ENCODE data around the gene PAXIP1.
"Not testable (repeated sequence)": the region's sequence is repeated elsewhere in the genome, so short reads cannot be mapped to it uniquely, and the experiment has no call there.

Gene PAXIP1

GRCh38 chr7:155003092-155003375 is at the start of gene PAXIP1:
Gene PAXIP1, minus strand, starts transcription at chr7:155003124. Its CDS starts 195 bp downstream, at chr7:155002929.
- H3K27ac ChIP-seq: peak within 1 kb of the TSS; percentile 96
- no peak for TF ChIP-seq ZFX (IDR thresholded peaks at IDR 0.05)
- TF ChIP-seq, protein P1, sequence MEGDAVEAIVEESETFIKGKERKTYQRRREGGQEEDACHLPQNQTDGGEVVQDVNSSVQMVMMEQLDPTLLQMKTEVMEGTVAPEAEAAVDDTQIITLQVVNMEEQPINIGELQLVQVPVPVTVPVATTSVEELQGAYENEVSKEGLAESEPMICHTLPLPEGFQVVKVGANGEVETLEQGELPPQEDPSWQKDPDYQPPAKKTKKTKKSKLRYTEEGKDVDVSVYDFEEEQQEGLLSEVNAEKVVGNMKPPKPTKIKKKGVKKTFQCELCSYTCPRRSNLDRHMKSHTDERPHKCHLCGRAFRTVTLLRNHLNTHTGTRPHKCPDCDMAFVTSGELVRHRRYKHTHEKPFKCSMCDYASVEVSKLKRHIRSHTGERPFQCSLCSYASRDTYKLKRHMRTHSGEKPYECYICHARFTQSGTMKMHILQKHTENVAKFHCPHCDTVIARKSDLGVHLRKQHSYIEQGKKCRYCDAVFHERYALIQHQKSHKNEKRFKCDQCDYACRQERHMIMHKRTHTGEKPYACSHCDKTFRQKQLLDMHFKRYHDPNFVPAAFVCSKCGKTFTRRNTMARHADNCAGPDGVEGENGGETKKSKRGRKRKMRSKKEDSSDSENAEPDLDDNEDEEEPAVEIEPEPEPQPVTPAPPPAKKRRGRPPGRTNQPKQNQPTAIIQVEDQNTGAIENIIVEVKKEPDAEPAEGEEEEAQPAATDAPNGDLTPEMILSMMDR (conservative IDR thresholded peaks at IDR 0.05): no peak

DNA sequence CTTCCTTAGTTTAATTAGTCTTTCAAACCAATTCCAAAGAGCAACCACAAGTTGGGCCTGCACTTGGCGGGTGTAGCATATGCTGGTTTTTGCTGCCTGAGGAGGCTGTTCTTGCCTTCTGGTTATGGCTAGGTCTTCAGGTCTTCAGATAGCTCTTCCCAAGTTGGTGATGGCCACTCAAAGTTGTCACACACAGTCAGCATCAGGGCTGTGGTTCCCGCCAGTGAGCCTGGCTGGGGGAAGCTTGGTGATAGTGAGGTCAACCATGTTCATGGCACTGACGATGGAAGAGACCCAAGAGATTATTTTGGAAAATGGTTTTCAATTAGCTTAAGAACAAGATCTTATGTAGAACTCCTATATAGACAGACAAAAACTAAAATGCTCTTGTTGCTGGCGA is 48.4 kb upstream of the PAXIP1 start:
- no peak for TF ChIP-seq ZFX (IDR thresholded peaks at IDR 0.05)
- TF ChIP-seq, protein P1 (conservative IDR thresholded peaks at IDR 0.05): no peak
- no peak overlapping the region for H3K27ac ChIP-seq

GRCh38 chr7:155048006-155048405 is 45.1 kb upstream of the PAXIP1 start:
- TF ChIP-seq, protein P1 (conservative IDR thresholded peaks at IDR 0.05): no peak
- TF ChIP-seq ZFX (IDR thresholded peaks at IDR 0.05): no peak
- H3K27ac ChIP-seq: no peak overlapping the region

- H3K27ac ChIP-seq: no peak overlapping the region
- TF ChIP-seq, protein P1 (conservative IDR thresholded peaks at IDR 0.05): no peak
- TF ChIP-seq ZFX (IDR thresholded peaks at IDR 0.05): no peak
Measured at GRCh38 chr7:155043756-155044155, 40.8 kb upstream of the PAXIP1 start.

DNA sequence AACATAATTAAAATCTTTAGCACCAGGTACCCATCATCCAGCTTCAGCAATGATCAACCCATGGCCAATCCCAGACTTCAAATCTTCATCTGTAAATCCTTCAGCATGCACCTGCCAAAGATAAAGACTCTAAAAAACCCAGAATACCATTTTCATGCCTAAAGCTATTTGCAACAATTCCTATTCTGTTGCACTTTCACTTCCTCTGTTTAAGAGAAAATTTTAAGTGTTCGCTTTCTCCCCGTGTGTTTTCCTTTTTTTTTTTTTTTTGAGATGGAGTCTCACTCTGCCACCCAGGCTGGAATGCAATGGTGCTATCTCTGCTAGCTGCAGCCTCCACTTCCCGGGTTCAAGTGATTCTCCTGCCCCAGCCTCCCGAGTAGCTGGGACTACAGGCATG is 35.4 kb upstream of the PAXIP1 start:
- TF ChIP-seq, protein P1 (conservative IDR thresholded peaks at IDR 0.05): no peak
- TF ChIP-seq ZFX (IDR thresholded peaks at IDR 0.05): no peak
- no peak overlapping the region for H3K27ac ChIP-seq

DNA sequence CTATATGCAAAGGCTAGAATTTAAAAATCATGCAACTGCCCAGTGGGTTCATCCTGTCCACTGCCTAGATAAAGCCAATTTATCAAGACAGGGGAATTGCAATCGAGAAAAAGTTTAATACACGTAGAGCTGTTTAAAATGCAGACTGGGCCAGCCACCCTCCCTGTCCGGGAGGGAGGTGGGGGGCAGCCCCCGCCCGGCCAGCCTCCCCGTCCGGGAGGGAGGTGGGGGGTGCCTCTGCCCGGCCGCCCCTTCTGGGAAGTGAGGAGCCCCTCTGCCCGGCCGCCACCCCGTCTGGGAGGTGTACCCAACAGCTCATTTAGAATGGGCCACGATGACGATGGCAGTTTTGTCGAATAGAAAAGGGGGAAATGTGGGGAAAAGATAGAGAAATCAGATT is 31.6 kb upstream of the PAXIP1 start:
- not testable (repeated sequence) for H3K27ac ChIP-seq

DNA sequence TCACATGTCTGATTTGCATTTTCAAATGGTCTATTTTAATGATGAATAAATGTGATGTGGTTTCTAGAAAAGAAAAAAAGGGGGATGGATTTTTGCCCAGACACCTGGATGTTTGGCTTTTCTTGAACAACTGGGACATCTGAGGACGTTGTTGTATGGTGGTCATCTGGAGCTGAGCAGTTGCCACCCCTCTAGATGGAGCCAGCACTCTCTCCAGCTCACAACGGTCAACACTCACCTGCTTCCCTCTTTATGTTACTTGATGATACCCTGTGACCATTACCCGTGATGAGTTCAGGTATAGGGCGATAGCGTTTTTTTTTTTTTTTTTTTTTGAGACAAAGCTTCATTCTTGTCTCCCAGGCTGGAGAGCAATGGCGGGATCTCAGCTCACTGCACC is 30.1 kb upstream of the PAXIP1 start:
- TF ChIP-seq ZFX (IDR thresholded peaks at IDR 0.05): no peak
- TF ChIP-seq, protein P1 (conservative IDR thresholded peaks at IDR 0.05): no peak; the same call in 1 of the 2 replicates
- no peak overlapping the region for H3K27ac ChIP-seq

DNA sequence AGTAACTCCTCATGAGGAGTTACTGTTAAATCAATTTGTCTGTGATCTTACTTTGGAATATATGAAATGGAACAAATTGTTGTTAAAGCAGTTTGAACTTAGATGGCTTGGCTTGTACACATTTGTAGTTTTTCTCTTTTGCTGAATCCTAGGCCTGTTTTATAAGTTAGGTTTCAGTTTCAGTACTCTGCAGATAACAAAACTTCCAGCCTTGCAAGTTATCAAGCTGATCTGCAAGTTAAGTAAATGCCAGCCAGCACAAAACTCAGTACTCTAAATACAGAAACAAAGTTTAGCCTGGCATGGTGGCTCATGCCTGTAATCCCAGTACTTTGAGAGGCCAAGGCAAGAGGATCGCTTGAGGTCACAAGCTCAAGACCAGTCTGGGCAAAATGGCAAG is 25.0 kb upstream of the PAXIP1 start:
- no peak overlapping the region for H3K27ac ChIP-seq
- TF ChIP-seq ZFX (IDR thresholded peaks at IDR 0.05): no peak
- TF ChIP-seq, protein P1 (conservative IDR thresholded peaks at IDR 0.05): no peak
